Measurements from ENCODE around the gene FGR. TPM values are rescaled to one million over a fixed set of nuclear protein-coding genes. Genes with fewer than 3 reads are reported as not detected.
A peak's percentile ranks its signal among the peaks of the same experiment; 100 is the strongest.

Gene FGR
- total RNA-seq, 4 donors from 2014 or later = 18.8 to 131 (median 77.6) TPM

DNA sequence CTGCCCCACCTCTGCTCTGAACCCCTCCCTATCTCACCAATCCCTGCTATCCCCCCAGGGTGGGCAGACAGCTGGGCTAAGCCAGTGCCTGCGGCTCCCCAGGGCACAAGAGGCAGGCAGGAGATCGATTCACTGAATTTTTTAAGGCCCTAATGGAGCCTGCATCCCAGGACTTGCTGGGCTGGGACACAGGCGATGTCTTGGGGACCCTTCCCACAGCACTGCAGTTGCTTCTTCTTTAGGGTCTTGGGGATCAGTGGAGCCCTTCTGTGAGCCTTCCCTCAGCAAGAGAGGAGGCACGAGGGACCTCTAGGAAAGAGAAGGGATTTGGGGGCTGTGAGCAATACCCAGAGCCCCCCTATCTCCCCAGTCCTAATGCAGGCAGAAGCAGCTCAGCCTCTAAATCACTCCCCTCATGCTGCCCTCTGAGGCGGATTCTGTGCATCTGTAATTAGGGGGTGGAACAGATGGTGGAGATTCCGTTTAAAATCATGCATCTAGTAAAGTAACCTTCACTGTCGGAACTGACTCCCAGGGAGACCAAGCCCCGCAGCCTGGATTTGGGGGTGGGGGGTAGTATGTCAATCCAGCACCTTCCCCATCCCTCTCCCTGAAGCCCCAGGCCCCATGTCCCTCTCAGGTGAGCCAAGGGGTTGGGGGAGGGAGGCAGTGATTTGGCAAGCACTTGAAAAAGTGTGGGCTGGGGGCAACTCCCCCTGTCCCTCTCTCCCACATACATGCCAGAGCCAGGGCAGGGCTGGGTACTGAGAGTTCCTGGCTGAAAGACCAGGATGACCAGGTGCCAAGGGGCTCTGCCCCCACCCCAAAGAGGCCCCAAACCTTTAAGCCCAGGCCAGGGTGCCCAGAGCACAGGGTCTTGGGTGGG lies 41.1 kb downstream of the FGR start:
- ATAC-seq (ENCODE audit: low FRiP score) (no peak), DNase-seq (ENCODE audit: low spot score) (no peak)
- TF ChIP-seq, protein P1, sequence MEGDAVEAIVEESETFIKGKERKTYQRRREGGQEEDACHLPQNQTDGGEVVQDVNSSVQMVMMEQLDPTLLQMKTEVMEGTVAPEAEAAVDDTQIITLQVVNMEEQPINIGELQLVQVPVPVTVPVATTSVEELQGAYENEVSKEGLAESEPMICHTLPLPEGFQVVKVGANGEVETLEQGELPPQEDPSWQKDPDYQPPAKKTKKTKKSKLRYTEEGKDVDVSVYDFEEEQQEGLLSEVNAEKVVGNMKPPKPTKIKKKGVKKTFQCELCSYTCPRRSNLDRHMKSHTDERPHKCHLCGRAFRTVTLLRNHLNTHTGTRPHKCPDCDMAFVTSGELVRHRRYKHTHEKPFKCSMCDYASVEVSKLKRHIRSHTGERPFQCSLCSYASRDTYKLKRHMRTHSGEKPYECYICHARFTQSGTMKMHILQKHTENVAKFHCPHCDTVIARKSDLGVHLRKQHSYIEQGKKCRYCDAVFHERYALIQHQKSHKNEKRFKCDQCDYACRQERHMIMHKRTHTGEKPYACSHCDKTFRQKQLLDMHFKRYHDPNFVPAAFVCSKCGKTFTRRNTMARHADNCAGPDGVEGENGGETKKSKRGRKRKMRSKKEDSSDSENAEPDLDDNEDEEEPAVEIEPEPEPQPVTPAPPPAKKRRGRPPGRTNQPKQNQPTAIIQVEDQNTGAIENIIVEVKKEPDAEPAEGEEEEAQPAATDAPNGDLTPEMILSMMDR (IDR thresholded peaks at IDR 0.05) = no peak

DNA sequence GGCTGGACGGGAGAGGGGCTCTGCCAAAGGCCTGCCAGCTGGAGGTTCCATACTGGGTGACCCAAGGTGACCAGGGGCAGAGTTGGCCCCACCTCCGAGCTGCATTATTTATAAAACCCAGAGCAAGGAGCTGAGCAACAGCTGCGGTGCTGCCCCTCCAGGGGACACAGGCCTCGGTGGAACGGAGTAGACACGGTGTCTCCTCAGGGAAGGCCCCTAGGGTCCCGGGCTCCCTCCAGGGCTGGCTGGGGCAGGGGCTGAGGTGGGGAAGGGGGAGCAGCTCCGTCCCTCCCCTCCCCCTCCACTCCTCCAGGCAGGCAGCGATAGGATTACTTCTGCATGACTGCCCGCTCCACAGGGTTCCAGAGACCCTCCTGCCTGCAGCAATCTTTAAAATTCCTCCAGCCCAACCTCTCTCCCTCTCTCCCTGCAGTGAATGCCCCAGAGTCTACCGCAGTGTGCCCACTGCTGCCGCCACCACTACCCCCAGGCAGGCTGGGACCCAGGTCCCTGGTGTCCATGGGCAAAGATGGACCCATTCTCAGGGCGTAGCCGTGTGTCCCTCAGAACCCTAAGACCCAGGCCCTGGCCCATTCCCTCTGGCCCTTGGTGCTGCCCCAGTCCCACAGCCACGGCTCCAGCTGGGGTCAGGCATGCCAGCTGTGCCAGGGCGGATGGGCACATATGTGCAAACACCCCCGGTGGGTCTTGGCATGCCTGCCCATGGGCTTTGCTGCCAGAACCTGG lies 41.9 kb downstream of the FGR start:
- TF ChIP-seq, protein P1 (IDR thresholded peaks at IDR 0.05) = no peak
- no peak for DNase-seq (ENCODE audit: low spot score)
- no peak for ATAC-seq (ENCODE audit: low FRiP score)

DNA sequence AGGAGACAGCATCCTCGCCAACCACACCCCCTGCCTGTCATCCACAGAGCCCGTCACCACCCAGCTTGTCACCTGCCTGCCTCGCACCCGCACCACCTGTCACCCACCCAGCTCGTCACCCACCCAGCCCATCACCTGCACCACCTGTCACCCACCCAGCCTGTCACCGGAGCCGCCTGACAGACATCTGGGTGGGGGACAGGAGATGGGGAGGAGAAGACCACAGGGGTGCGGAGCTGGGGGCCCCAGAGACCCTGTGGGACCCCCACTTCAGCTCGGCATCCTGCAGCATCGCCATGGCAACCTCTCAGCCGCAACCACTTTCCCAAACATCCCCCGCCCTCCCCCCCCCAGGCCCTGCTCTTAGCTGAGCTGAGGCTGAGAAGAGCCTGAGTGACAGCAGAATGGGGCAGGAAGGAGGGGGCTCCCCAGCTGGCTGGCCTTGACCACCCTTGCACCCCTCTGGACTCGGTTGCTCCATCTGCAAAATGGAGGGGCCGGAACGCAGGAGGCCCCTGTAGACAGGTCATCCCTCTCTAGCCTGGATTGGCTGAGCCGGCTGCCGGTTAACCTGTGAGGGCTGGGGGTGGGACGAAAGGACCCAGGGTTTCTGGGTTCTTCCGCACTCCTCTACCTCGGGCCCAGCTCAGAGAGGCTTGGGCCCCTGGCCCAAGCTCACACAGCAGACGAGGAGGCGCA lies 42.6 kb downstream of the FGR start:
- TF ChIP-seq, protein P1 (IDR thresholded peaks at IDR 0.05) = no peak
- no peak for DNase-seq (ENCODE audit: low spot score)
- ATAC-seq (ENCODE audit: low FRiP score) = no peak

DNA sequence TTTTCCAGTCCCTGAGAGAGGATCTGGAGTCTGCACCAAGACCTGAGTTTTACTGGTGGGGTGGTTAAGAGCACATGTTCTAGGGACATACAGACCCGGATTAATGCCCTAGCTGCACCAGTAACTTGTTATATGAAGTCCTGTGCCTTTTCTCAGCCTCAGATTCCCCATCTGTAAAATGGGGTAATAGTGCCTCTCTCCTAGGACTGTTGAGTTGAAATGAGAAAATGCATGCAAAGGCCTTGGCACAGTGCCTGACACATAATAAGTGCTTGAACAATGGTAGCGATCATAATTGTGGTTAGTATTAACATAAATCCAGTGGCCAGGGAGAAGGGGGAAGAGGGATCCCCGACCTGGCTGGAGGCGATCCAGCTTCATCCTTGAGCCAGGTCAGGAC lies 43.4 kb downstream of the FGR start:
- TF ChIP-seq, protein P1 (IDR thresholded peaks at IDR 0.05) = no peak
- DNase-seq (ENCODE audit: low spot score) = no peak
- ATAC-seq (ENCODE audit: low FRiP score) = no peak

DNA sequence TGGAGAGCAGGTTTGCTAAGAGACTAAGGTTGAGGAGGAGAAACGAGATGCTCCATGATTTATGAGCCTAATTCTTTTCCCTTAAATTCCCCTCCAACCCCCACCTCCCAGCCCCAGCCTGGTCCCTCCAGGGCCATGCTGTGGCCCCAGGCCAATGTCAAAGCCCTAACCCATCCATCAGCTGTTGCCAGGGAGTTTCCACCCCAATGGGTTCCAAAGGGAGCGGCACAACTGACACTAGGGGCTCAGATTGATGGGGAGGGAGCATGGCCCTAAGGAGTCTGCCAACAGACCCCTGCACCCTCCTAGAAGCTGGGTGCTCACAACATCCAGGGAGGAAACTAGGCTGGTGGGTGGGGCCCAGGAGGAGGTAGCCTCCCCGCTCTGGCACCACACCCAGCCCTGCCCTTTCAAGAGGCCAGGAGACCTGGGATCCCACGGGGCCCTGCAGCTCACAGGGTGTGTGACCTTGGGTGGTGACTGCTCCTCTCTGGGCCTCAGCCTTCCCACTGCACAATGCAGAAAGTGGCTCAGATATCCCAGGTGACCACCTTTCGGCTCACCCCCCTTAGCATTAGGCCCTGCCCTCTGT lies 44.0 kb downstream of the FGR start:
- TF ChIP-seq, protein P1 (IDR thresholded peaks at IDR 0.05) = no peak
- DNase-seq (ENCODE audit: low spot score) (no peak), ATAC-seq (ENCODE audit: low FRiP score) (no peak)

DNA sequence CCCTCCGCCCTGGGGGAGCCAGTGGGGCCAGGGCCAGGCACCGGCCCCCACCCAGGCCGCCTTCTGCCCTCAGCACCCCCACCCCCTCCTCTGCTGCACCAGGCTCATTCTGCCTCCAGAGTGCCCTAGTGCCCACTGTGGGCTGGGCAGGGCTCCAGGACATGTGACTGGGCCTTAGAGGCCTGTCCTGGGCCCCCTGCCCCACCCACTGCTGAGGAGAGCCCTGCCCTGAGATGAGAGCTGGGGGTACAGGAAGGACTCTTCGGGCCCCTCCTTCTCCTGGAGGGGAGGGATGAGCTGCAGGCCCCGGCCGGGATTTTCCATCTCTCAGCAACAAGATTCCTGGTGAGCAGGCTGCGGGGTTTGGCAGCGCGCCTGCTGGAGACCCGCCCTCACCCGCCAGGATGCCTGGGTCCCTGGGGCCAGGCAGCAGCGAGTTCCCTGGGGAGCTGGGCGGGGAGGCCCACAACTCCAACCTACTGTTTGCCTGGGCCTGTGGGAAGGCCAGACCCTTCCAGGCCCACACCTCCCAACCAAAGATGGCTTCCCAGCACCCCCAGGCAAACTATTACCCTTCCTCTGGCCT lies 45.1 kb downstream of the FGR start:
- no peak for DNase-seq (ENCODE audit: low spot score)
- peak; percentile 27 for ATAC-seq (ENCODE audit: low FRiP score)
- TF ChIP-seq, protein P1 (IDR thresholded peaks at IDR 0.05) = no peak
